HG03558 (cell line): Measurements from ENCODE around the gene CD46.
A peak's percentile ranks its signal among the peaks of the same experiment; 100 is the strongest.
"Not testable (repeated sequence)": the region's sequence is repeated elsewhere in the genome, so short reads cannot be mapped to it uniquely, and the experiment has no call there.

Experiments
- ATAC-seq: cut with Tn5 transposase; IDR thresholded peaks from one replicate; pipeline ENCODE4 v1.9.1; 2021; ENCODE audit warnings: moderate number of reproducible peaks; ENCODE audit not compliant: unreplicated experiment; ENCODE audit errors: extremely low read depth

The CD46 gene

DNA sequence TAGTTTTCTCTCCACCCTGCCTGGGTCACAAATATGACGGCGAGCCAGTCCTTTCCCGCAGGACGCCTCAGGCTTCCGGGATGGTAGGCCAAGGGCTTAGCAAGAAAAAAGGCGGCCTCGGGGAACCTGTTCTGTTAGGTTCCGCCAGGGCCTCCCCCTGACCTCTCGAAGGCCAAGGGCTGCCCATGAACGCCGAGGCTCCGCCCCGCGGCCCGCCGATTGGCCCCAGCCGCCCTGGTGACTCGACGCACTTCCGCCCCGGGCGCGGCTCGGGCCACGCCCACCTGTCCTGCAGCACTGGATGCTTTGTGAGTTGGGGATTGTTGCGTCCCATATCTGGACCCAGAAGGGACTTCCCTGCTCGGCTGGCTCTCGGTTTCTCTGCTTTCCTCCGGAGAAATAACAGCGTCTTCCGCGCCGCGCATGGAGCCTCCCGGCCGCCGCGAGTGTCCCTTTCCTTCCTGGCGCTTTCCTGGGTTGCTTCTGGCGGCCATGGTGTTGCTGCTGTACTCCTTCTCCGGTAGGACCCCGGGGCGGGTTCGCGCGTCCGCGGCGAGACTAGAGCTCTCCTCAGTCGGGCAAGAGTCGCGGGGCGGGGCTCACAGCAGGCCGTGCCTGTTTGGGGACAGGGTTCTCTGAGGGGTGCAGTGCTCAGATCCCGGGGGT is at the start of gene CD46:
TSS of gene CD46 (plus strand) at position 265 of the 666 bp plus-strand sequence. CDS start at position 424, 159 bp downstream.
- peak; percentile 86 for ATAC-seq

DNA sequence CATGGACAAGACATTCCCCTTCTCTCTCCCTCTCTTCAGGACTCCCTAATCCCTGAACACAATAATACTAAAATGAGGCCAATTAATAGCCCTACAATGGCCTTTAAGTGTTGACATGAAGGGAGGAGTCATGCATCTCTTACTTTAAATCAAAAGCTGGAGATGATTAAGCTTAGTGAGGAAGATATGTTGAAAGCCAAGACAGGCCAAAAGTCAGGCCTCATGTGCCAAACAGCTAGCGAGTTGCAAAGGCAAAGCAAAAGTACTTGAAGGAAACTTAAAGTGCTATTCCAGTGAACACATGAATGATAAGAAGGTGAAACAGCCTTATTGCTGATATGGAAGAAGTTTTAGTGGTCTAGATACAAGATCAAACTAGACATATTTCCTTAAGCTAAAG is 49.5 kb upstream of the CD46 start:
- no peak for ATAC-seq

DNA sequence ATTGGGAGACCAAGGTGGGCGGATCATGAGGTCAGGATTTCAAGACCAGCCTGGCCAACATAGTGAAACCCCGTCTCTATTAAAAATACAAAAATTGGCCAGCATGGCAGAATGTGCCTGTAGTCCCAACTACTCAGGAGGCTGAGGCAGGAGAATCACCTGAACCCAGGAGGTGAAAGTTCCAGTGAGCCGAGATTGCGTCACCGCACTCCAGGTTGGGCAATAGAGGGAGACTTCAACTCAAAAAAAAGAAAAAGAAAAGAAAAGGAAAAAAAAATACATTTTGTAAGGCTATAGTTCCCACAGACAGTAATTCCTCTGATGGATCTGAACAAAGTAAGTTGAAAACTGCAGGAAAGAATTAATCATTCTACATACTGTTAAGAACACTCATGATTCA is 48.1 kb upstream of the CD46 start:
- no peak for ATAC-seq

DNA sequence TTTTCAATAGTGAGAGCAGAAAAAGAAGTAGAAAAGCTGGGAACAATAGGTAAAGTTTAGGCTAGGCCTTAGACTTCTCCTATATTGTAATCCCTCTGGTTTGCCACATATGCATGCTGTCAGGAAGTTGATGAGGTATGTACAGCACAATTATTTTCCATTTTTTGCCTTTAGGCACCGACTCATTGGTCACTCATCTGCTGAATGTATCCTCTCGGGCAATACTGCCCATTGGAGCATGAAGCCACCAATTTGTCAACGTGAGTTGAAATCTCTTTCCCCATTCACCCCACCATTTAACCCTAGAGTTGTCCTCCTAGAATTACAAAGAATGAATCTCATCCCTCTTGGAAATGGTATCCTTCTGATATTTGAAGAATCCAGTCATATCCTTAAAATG is 43.9 kb upstream of the CD46 start:
- ATAC-seq = not testable (repeated sequence)

DNA sequence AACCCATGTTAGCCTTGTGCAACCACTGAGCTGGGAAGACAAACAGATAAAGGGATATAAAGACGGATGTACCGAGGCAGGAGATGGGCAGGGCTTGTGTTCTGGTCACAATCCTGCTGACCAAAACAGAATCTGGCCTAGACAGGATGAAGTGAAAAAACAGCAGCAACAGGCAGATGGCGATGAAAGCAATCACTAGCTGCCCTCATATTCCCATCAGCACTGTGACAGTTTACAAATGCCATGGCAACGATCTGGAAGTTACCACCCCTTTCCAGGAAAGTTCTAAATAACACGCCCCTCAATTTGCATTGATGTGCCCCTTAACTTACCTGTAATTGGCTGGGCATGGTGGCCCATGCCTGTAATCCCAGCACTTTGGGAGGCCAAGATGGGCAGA is 40.6 kb upstream of the CD46 start:
- ATAC-seq = no peak

DNA sequence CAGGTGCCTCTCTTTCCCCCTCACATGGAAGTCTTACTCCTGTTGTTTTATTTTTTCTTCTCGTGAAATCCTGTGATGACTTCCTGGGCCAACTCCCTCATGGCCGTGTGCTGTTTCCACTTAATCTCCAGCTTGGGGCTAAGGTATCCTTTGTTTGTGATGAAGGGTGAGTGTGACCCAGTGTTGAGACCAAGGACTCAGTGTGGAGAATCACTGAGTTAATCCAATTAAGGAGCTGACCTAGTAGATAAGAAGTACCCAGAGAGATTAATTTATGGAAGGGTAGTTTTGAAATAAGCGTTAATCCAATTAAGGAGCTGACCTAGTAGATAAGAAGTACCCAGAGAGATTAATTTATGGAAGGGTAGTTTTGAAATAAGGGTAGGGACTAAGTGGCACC is 39.2 kb upstream of the CD46 start:
- ATAC-seq = not testable (repeated sequence)

DNA sequence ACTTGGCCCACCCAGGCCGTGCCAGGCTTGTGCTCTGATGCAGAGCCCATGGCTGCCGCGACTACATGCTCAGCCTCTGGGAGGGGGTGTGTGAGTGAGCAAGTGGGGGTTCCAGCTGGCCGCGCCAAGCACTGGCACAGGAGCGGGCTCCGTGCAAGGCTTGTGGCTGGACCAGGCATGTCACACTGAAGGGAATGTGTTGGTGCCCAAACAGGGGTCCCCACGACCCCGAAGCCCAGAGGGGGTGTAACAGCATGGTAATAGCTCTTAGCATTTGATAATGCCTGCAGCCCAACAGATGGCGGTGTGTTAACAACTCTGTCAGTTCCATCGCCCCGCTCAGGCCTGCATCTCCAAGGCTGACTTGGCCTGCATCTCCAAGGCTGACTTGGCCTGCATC is 38.3 kb upstream of the CD46 start:
- ATAC-seq = no peak

DNA sequence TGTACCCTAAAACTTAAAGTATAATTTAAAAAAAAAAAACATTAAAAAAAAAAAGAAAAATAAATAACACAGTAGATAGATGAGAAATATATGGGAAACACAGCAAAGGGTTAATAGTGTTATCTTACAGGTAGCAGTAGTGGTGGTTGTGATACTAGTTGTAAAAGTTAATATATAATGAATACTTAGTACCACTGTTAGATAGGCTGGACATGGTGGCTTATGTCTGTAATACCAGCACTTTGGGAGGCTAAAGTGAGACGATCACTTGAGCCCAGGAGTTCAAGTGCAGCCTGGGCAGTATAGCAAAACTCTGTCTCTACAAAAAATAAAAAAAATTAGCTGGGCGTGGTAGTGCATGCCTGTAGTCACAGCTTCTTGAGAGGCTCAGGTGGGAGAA is 32.6 kb upstream of the CD46 start:
- no peak for ATAC-seq

DNA sequence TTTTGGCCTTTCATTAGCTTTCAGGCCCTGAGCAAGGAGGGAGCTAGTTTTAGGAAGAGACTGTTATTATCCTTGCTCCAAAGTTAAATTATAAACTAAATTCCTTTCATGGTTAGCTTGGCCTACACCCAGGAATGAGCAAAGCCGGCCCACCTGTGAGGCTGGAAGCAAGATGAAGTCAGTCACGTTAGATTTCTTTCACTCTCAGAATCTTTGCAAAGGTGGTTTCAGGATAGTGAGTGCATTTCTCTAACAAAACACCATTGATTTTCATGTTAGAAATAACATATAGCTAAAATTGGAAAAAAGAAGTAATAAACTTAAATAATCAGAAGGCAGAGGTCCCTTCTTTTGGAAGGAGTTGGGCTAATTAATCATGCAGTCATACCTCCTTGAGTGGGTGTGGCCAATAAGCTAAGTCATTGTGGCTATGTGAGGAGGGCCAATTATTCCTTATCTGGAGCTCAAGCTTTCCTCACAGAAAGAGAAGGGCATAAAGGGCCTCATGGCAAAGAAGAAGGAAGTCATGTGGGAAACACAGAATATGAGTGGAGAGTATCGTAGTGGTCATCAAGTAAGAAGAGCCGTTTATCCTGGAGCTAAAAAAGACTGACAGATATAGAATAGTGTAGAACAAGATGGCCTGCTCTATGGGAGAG is 23.5 kb upstream of the CD46 start:
- not testable (repeated sequence) for ATAC-seq

DNA sequence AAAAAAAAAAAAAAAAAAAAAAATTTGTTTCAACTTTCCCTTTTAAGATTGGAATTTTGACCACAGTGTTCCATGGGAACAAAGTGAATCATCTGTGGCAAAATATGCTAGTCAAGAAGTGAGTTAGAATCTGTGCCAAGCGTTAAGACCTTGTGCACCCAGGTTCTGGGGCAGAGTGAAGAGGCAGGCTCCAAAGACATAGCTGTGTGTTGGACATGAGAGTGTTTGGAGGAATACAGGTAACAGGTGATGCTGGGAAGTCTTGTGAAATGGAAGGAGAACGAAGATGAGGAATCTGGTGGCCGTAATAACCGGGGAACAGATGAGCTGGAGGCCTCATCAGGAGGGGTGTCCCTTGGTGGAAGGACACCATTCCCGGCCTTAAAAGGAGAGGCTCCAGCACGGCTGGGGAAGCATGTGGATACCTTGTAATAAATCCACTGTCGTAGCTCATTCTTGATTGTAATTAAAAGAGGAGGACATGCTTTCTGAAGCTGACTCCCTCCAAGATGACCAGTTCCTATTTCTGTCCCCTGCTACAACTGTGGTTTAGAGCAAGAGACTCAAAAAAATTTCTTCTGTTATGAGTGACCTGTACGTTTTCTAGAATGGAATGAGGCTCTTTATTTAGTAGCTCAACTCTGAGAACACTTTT is 14.2 kb upstream of the CD46 start:
- not testable (repeated sequence) for ATAC-seq

DNA sequence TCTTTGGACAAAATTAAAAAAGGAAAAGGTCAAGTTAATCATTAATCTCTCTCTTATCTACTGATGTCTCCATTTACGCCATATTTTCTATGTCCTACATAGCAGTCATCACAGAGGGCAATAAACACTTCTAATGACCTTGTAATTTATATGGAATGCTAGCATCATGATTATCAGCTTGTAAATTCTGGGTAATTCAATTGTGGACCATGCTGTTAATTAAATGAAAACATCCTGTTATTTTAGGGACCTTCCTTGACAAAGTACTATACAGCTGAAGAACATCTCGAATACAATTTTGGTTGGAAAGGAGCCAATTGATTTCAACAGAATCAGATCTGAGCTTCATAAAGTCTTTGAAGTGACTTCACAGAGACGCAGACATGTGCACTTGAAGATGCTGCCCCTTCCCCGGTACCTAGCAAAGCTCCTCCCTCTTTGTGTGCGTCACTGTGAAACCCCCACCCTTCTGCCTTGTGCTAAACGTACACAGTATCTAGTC is 13.6 kb upstream of the CD46 start:
- ATAC-seq = not testable (repeated sequence)

DNA sequence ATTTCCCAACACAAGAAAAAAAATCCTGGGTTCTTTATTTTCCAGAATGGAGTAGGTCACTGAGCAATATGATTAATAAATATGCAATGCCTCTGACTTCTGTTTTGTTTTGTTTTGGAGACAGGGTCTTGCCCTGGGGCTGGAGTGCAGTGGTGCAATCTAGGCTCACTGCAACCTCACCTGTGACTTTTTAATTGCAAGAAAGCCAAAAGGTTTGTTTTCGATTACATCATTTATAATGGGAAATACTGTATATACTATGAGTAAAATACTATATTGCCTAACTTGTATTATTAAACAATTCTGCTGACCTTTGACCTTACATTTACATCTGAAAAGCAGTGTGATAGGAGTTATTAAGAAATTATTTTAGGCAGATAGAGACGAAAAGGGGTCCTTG is 11.6 kb upstream of the CD46 start:
- ATAC-seq = no peak

DNA sequence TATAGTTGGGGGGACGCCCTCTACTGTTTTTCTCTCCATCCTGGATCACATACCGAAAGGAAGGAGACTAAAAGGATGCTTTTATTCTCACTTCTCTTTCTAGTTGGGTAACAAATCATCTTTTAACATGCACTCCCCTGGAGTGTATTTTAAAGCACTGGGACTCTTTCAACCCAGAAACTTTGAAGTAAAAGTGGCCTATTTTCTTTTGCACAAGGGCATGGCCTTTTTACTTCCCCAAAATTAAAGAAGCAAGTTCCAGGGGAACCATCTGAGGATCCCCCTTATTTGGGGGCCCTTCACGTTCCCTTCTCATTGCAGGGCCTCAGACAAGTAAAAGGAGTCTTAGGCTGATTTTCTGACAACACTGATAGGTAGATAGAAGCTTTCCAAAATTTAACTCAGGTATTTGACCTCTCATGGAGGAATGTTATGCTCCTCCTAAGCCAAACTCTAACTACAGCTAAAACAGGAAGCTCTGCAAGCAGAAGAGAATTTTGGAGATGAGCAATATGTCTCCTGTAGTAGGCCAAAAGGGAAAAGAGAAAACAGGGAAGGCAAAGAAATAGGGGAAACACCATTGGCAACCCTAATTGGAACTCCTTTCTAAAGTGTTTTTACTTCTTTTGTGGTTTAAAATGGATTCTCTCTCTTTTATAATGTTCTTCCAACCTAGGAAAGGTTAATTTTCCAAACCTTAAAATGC is 8.9 kb upstream of the CD46 start:
- ATAC-seq = no peak

DNA sequence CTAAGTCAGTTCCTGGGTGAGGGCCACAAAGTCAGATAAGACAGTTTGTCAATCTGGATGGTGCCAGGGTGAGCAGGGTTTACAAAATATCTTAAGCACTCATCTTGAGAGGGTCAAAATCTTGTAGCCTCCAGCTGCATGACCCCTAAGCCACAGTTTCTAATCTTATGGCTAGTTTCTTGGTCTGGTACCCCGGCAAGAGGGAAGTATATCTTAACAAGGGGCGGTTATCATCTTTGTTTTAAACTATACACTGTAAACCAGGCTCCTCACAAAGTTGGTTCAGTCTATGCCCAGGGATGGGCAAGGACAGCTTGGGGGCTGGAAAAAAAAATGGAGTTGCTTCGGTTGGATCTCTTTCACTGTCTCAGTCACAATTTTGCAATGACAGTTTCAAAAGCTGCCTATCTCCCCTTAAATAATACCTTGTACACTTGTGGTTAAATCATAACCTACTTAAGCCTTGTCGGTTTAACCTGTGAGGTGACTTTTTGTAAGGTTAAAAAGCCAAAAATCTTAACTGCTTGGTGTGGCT is 7.8 kb upstream of the CD46 start:
- no peak for ATAC-seq

DNA sequence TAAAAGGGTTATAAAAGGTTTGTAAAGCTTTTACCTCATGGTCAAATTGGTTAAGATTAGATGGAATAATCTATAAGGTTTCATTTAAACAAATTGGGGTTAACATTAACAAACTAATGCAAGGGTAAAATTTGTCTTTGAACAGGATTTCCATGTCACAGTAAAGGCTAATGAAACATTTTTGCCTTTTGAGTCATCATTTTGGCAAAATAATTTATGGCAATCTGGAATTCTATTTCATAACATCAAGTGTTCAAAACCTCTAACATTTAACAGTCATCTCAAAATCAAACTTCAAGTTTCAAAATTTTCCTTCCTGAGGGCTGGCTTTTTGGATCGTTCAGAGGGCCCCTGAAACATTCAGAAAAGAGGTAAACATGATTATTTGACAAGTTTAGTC is 6.6 kb upstream of the CD46 start:
- ATAC-seq = no peak

DNA sequence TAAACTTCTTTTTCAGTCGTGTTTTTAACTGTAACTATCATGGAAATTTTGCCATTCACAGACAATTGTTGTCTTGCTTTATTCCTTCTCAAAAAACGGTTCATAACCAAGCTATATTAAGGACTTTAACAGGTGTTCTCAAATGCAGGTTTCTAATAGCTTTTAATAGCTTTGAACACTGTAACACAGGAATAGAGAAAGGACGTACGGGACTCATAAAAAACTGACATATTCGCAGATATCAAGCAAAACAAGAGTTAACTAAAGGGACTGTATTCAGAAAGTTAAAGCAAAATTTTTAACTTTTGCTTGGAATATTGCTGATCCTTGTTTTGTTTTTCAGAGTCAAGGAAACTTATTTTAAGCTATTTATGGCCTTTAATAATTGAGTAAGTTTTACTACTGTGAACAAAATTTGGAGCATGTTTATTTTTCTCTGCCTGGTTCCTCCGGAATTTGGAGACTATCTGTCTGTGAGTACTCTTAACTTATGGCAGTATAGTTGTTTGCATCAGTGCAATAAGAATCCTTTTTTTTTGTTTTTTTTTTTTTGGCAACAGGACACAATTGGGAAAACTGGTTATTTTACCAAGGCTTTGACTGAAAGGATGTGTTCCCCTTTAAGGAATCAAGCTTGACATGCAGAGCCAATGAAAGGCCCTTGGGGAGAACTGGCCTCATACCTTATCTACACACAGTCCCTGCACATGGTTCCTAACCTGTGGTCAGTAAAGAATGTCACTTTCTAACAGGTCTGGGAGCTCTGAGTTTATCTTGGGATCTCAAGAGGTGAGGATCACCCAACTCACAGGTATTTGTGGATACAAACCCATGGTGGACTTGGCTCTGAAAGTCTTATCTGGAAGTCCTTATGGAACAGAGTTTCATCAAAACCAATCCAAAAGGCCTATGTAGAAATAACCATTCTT is 5.8 kb upstream of the CD46 start:
- ATAC-seq = no peak

DNA sequence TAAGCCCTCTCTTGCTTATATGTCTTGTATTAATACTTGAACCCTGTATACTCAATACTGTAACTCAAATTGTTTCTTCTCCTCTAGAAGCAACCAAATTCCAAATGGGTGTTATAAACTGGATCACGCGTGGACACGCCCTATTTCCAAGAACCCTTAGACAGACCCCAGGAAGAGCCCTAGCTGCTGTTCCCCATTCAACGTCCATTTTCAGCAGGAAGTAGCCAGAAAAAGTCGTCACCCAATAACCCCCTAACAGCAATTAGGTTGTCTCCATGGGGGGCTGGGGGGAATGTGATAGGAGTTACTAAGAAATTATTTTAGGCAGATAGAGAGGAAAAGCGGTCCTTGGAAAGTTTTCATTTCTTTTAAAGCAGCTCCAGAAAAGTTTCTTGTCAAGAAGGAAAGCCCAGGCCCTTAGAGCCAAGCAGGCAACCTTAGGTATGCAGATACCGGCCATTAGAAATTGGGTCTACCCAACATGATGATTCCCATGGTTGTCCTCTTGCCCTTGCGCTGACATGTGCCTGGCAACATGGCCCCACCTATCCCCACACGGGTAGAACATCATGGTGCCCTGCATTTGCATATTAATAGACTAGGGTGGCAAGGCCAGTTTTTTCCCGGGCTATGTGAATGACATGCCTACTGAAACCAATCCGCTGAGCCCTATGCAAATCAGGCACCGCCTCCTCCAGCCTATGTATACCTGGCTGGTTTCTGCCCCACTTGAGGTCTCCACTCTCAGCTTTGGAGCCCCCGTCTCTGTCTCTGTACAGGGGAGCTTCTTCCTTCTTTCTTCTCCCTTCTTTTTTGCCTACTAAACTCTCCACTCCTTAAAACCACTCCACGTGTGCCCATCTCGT is 4.0 kb upstream of the CD46 start:
- ATAC-seq = no peak

DNA sequence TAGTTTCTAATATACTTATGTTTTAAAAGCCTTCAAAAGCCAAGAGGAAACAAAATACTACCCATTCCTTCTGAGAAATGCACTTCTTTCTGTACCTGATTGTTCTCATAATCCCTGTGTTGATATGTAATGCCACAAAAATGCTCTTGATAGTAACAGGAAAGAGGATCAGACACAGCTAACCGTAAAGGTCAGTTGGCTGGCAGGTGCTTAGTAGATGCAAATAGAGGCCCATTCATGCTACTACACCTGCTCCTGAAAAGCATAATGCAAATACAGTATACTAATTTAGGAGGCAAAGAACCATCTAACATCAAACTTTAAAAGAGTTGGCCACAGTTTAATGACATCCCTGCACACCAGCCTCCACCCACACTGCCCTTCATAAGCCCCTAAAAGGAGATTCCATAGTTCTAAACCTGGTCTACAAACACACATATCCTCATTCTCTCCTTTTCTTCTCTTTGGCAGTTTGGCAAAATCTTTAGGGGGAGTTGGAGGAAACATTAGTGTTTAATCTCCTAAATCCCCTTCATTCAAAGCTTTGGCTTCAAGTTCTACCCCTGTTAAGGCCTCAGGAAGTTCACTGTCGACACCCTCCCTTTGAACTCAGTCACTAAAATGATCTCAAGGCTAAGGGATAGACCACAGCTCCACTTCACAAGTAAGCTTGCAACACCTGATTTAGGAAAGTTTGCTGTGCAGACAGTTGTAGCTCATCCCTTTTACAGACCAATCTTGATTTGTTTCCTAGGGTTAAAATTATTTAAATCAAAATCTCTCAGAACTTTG is 2.9 kb upstream of the CD46 start:
- no peak for ATAC-seq
